Mesendoderm (in vitro differentiated cells): ENCODE data around the gene SPTA1.

Source experiments
- DNase-seq: peaks from one replicate; pipeline ENCODE4 v3.0.0; 2013
- H2AK5ac ChIP-seq: 2 replicates; pipeline ENCODE4 v1.6.1; 2013; ENCODE audit warnings: low read length, inconsistent platforms
- H2BK120ac ChIP-seq: 2 replicates; pipeline ENCODE4 v1.6.1; 2013; ENCODE audit warnings: low read depth, mild to moderate bottlenecking, low read length, moderate library complexity, mixed read lengths
- H2BK15ac ChIP-seq: replicated peaks from 2 replicates; pipeline ENCODE4 v1.6.1; 2013; ENCODE audit warnings: low read depth, mild to moderate bottlenecking, moderate library complexity
- H2BK5ac ChIP-seq: 2 replicates; pipeline ENCODE4 v1.6.1; 2013; ENCODE audit warnings: low read length, inconsistent platforms
- H3K18ac ChIP-seq: 2 replicates; pipeline ENCODE4 v1.6.1; 2013; ENCODE audit warnings: mild to moderate bottlenecking, low read length, mixed read lengths
- H3K23ac ChIP-seq: one replicate; pipeline ENCODE4 v1.6.1; 2013; ENCODE audit warnings: low read length
- H3K27ac ChIP-seq: 2 replicates; pipeline ENCODE4 v1.5.1; 2013; ENCODE audit warnings: low read depth, mild to moderate bottlenecking, inconsistent platforms, low read length, moderate library complexity
- H3K27me3 ChIP-seq: 2 replicates; pipeline ENCODE4 v1.6.1; 2013; ENCODE audit warnings: low read length, control low read depth, mild to moderate bottlenecking, inconsistent platforms; ENCODE audit not compliant: insufficient read depth, poor library complexity
- H3K36me3 ChIP-seq: 2 replicates; pipeline ENCODE4 v1.6.1; 2013; ENCODE audit warnings: low read length, inconsistent platforms; ENCODE audit not compliant: control insufficient read depth, insufficient read depth
- H3K4ac ChIP-seq: one replicate; pipeline ENCODE4 v1.6.1; 2013; ENCODE audit warnings: low read depth, mild to moderate bottlenecking, low read length, moderate library complexity
- H3K4me1 ChIP-seq: 2 replicates; pipeline ENCODE4 v1.6.1; 2013; ENCODE audit warnings: low read depth, low read length, inconsistent platforms; ENCODE audit not compliant: control insufficient read depth
- H3K4me2 ChIP-seq: 2 replicates; pipeline ENCODE4 v1.6.1; 2013; ENCODE audit warnings: low read length
- H3K4me3 ChIP-seq: 2 replicates; pipeline ENCODE4 v1.5.1; 2013; ENCODE audit warnings: mild to moderate bottlenecking, low read length
- H3K56ac ChIP-seq: one replicate; pipeline ENCODE4 v1.6.1; 2013; ENCODE audit warnings: low read length
- H3K79me1 ChIP-seq: 2 replicates; pipeline ENCODE4 v1.6.1; 2013; ENCODE audit warnings: low read length, inconsistent platforms
- H3K79me2 ChIP-seq: 2 replicates; pipeline ENCODE4 v1.6.1; 2013; ENCODE audit warnings: mild to moderate bottlenecking, low read length; ENCODE audit not compliant: control insufficient read depth, insufficient read depth
- H3K9ac ChIP-seq: 2 replicates; pipeline ENCODE4 v1.6.1; 2013; ENCODE audit warnings: low read length, inconsistent platforms
- H4K5ac ChIP-seq: one replicate; pipeline ENCODE4 v1.6.1; 2013; ENCODE audit warnings: low read length
- H4K8ac ChIP-seq: one replicate; pipeline ENCODE4 v1.6.1; 2013; ENCODE audit warnings: low read depth, mild to moderate bottlenecking, control low read depth, low read length, moderate library complexity
- WGBS: extraction: QIAGEN DNeasy Blood & Tissue Kit; methylation state at CpG from one replicate; pipeline ENCODE4 v1.1.7; 2013; ENCODE audit warnings: low lambda C conversion rate, missing lambda C conversion rate; ENCODE audit not compliant: insufficient coverage; ENCODE audit errors: extremely low coverage; 5-methylcytosine and 5-hydroxymethylcytosine counted together

SPTA1 gene

GRCh38 chr1:158728510-158729225 lies 42.2 kb upstream of the SPTA1 start:
- Histone ChIP-seq H3K4me1 (no peaks in the 10 kb centered on the region), H4K8ac (no peak overlapping the region), H3K4me2 (no peak overlapping the region), H3K9ac (no peak overlapping the region), H3K27ac (no peak overlapping the region), H3K79me2 (no peaks in the 10 kb centered on the region), H3K4me3 (no peak overlapping the region), H3K23ac (no peak overlapping the region), H2BK15ac (no peak overlapping the region), H4K5ac (no peak overlapping the region), H3K4ac (no peak overlapping the region), H3K56ac (no peak overlapping the region), H2BK5ac (no peak overlapping the region), H3K79me1 (no peaks in the 10 kb centered on the region), H3K18ac (no peak overlapping the region), H3K36me3 (no peaks in the 10 kb centered on the region), H3K27me3 (no peaks in the 10 kb centered on the region), H2BK120ac (no peak overlapping the region), H2AK5ac (no peak overlapping the region)
- no peak for DNase-seq
- no CpG with 5 or more reads among the region's 3 CpGs for WGBS

DNA sequence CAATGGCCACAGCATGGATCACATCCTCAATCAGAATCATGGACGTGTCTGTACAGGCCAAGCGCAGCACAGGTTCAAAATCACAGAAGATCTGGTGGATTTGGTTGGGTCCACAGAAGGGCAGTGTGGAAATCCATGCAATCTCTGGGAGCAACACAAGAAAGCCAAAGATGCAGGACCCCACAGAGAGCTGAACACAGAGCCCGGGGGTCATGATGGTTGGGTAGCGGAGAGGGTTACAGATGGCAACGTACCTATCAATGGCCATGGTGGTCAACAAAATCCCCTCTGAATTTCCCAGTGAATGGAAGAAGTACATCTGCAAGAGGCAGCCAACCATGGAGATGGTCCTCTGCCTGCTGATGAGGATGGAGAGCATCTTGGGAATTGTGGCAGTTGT lies 37.9 kb upstream of the SPTA1 start:
- Histone ChIP-seq H3K36me3 (no peaks in the 10 kb centered on the region), H3K56ac (no peak overlapping the region), H3K27ac (no peak overlapping the region), H2BK15ac (no peak overlapping the region), H3K4ac (no peak overlapping the region), H3K18ac (no peak overlapping the region), H3K27me3 (no peaks in the 10 kb centered on the region), H3K4me2 (no peak overlapping the region), H2AK5ac (no peak overlapping the region), H3K23ac (no peak overlapping the region), H3K79me1 (no peaks in the 10 kb centered on the region), H4K5ac (no peak overlapping the region), H2BK5ac (no peak overlapping the region), H3K4me1 (no peaks in the 10 kb centered on the region), H2BK120ac (no peak overlapping the region), H3K79me2 (no peaks in the 10 kb centered on the region), H3K4me3 (no peak overlapping the region), H4K8ac (no peak overlapping the region), H3K9ac (no peak overlapping the region)
- WGBS = no CpG with 5 or more reads among the region's 5 CpGs
- no peak for DNase-seq

DNA sequence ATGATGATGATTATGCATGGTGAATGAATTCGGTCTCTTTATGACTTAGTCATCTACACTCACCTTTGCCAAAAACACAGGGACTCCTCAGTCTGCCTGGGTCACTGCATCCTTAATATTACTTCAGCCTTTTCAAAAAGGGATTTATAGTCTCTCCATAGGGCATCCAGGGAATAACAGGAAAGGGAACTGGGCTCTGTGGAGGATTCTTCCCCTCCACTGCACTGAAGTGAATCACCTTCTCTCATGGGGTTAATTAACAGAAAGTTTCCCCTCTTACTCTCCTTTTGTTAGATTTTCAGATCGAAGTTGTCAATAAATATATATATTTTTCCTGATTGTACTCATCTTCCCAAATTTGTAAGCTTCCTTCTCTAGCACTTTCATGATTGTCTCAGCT lies 34.1 kb upstream of the SPTA1 start, which contains the start of gene OR6K3:
OR6K3 (minus strand) TSS at position 101 of the 400 bp plus-strand sequence. CDS start 2,605 bp downstream, outside the sequence.
- Histone ChIP-seq H3K79me1 (no peaks in the 10 kb centered on the region), H3K9ac (no peak within 1 kb of the TSS), H3K4me2 (no peak within 1 kb of the TSS), H2BK5ac (no peak within 1 kb of the TSS), H3K36me3 (no peaks in the 10 kb centered on the region), H2BK15ac (no peak within 1 kb of the TSS), H3K79me2 (no peaks in the 10 kb centered on the region), H3K4me1 (no peaks in the 10 kb centered on the region), H3K18ac (no peak within 1 kb of the TSS), H3K56ac (no peak within 1 kb of the TSS), H3K27me3 (no peaks in the 10 kb centered on the region), H3K4me3 (no peak within 1 kb of the TSS), H2BK120ac (no peak within 1 kb of the TSS), H3K4ac (no peak within 1 kb of the TSS), H4K5ac (no peak within 1 kb of the TSS), H3K23ac (no peak within 1 kb of the TSS), H3K27ac (no peak within 1 kb of the TSS), H4K8ac (no peak within 1 kb of the TSS), H2AK5ac (no peak within 1 kb of the TSS)
- no peak for DNase-seq
- no CpG with 5 or more reads among the region's 2 CpGs for WGBS

- H3K4me1 ChIP-seq = no peaks in the 10 kb centered on the region
- H4K8ac ChIP-seq = no peak overlapping the region
- WGBS = no CpG with 5 or more reads among the region's 3 CpGs
- H3K4me3 ChIP-seq = no peak overlapping the region
- H2BK120ac ChIP-seq = no peak overlapping the region
- no peak overlapping the region for H3K4me2 ChIP-seq
- no peak overlapping the region for H3K56ac ChIP-seq
- H3K23ac ChIP-seq = no peak overlapping the region
- H3K9ac ChIP-seq = no peak overlapping the region
- no peaks in the 10 kb centered on the region for H3K27me3 ChIP-seq
- no peak overlapping the region for H3K4ac ChIP-seq
- no peaks in the 10 kb centered on the region for H3K36me3 ChIP-seq
- no peaks in the 10 kb centered on the region for H3K79me2 ChIP-seq
- H2BK15ac ChIP-seq = no peak overlapping the region
- no peaks in the 10 kb centered on the region for H3K79me1 ChIP-seq
- no peak overlapping the region for H4K5ac ChIP-seq
- H2BK5ac ChIP-seq = no peak overlapping the region
- no peak overlapping the region for H3K27ac ChIP-seq
- H2AK5ac ChIP-seq = no peak overlapping the region
- DNase-seq = no peak
- H3K18ac ChIP-seq = no peak overlapping the region
Measured at GRCh38 chr1:158719664-158720063, 33.1 kb upstream of the SPTA1 start.

GRCh38 chr1:158717344-158717743 lies 30.8 kb upstream of the SPTA1 start:
- Histone ChIP-seq H3K27me3 (no peaks in the 10 kb centered on the region), H2BK15ac (no peak overlapping the region), H3K56ac (no peak overlapping the region), H3K79me1 (no peaks in the 10 kb centered on the region), H2AK5ac (no peak overlapping the region), H3K4me2 (no peak overlapping the region), H4K8ac (no peak overlapping the region), H3K9ac (no peak overlapping the region), H3K18ac (no peak overlapping the region), H3K23ac (no peak overlapping the region), H3K4me1 (no peaks in the 10 kb centered on the region), H2BK120ac (no peak overlapping the region), H3K4ac (no peak overlapping the region), H2BK5ac (no peak overlapping the region), H3K27ac (no peak overlapping the region), H3K4me3 (no peak overlapping the region), H3K36me3 (no peaks in the 10 kb centered on the region), H4K5ac (no peak overlapping the region), H3K79me2 (no peaks in the 10 kb centered on the region)
- no peak for DNase-seq
- no CpG with 5 or more reads among the region's 6 CpGs for WGBS

- H3K27me3 ChIP-seq = no peaks in the 10 kb centered on the region
- no peak overlapping the region for H3K56ac ChIP-seq
- H3K27ac ChIP-seq = no peak overlapping the region
- no peak overlapping the region for H2BK5ac ChIP-seq
- no peaks in the 10 kb centered on the region for H3K79me2 ChIP-seq
- no peak overlapping the region for H4K5ac ChIP-seq
- no peak overlapping the region for H3K4me3 ChIP-seq
- no peak overlapping the region for H3K23ac ChIP-seq
- no CpG with 5 or more reads among the region's 1 CpG for WGBS
- H3K36me3 ChIP-seq = no peaks in the 10 kb centered on the region
- no peak overlapping the region for H2AK5ac ChIP-seq
- H4K8ac ChIP-seq = no peak overlapping the region
- no peak overlapping the region for H3K4ac ChIP-seq
- H3K18ac ChIP-seq = no peak overlapping the region
- H3K79me1 ChIP-seq = no peaks in the 10 kb centered on the region
- H3K9ac ChIP-seq = no peak overlapping the region
- no peak overlapping the region for H2BK15ac ChIP-seq
- no peaks in the 10 kb centered on the region for H3K4me1 ChIP-seq
- no peak overlapping the region for H3K4me2 ChIP-seq
- no peak for DNase-seq
- H2BK120ac ChIP-seq = no peak overlapping the region
Measured at GRCh38 chr1:158716335-158716734, 29.8 kb upstream of the SPTA1 start.
